HepG2 (cell line): ENCODE data around the gene NCR3LG1. TPM values are rescaled to one million over a fixed set of nuclear protein-coding genes. Genes with fewer than 3 reads are reported as not detected.

Source experiments
- ATAC-seq: fragments of 200-7000 bp; cut with Tn5 transposase; 3 replicates; pipeline ENCODE4 v1.9.1; 2020; ENCODE audit warnings: mild to moderate bottlenecking, moderate library complexity
- BruUV-seq: library from RNA; stranded (reverse); fragments of 400-500 nt; replicated peaks from 2 replicates; lab custom pipeline; 2021; lab: Mats Ljungman, UMichigan
- CTCF ChIA-PET: fragments of 300-600 bp; formaldehyde crosslinking; extraction: SDS; loops from one replicate; lab custom pipeline; 2021; ENCODE audit warnings: low total read pairs, inconsistent platforms, low intra/inter-chr PET ratio; lab: Yijun Ruan, JAX
- POLR2A ChIA-PET: fragments of 350-600 bp; sonication (Branson Sonifier 250); formaldehyde crosslinking; loops from one replicate; lab custom pipeline; 2020; ENCODE audit warnings: antibody characterized with exemption, inconsistent platforms; lab: Yijun Ruan, JAX
- DNase-seq: peaks from one replicate; pipeline ENCODE4 v3.0.0-alpha.2; 2015; ENCODE audit warnings: low spot score
- FAIRE-seq: peaks from 3 replicates; lab custom pipeline; 2011; peaks lifted over from hg19 to GRCh38; lab: Jason Lieb, UNC
- H2AFZ ChIP-seq: one replicate; pipeline ENCODE4 v1.6.1; 2011; ENCODE audit warnings: low read length, inconsistent platforms
- H3K27ac ChIP-seq: fragments of 300-600 bp; 3 replicates; pipeline ENCODE4 v1.8.0; 2011; ENCODE audit warnings: mixed run types, mild to moderate bottlenecking, mixed read lengths, low read length, inconsistent platforms; ENCODE audit not compliant: insufficient read depth; ENCODE audit errors: extremely low read length
- H3K27me3 ChIP-seq, 2 experiments: fragments of 200-600 bp in 1 of 2; 2 replicates in 1 of 2; 3 replicates in 1 of 2; pipeline versions ENCODE4 v1.6.0 to v1.8.0; 2011; ENCODE audit warnings: low read length in 2 of 2, mild to moderate bottlenecking in 2 of 2, moderate library complexity in 2 of 2, inconsistent platforms in 1 of 2; ENCODE audit not compliant: insufficient read depth in 2 of 2, control insufficient read depth in 1 of 2
- H3K36me3 ChIP-seq, 2 experiments: fragments of 200-600 bp in 1 of 2; replicated peaks in 1 of 2; 2 replicates in 1 of 2; 3 replicates in 1 of 2; pipeline versions ENCODE4 v1.5.1 to v1.8.0; 2011; ENCODE audit warnings: low read length in 2 of 2, inconsistent platforms in 1 of 2; ENCODE audit not compliant: insufficient read depth in 2 of 2, control insufficient read depth in 1 of 2
- H3K4me1 ChIP-seq: 2 replicates; pipeline ENCODE4 v1.5.1; 2012; ENCODE audit warnings: low read length, inconsistent platforms; ENCODE audit not compliant: insufficient read depth
- H3K4me2 ChIP-seq: 2 replicates; pipeline ENCODE4 v1.6.0; 2011; ENCODE audit warnings: low read depth, low read length, inconsistent platforms
- H3K4me3 ChIP-seq, 3 experiments: fragments of 200-600 bp in 1 of 3; sonication (generic), shearing (Covaris generic) in 1 of 3; replicated peaks in 1 of 3; 2 replicates each; pipeline ENCODE4 v1.5.1; 2011 to 2016; ENCODE audit warnings: low read length in 3 of 3, inconsistent platforms in 2 of 3, low read depth in 2 of 3, mild to moderate bottlenecking in 2 of 3, control low read depth in 1 of 3, mixed read lengths in 1 of 3; ENCODE audit not compliant: insufficient read depth in 1 of 3
- H3K79me2 ChIP-seq: one replicate; pipeline ENCODE4 v1.6.1; 2011; ENCODE audit warnings: low read length, inconsistent platforms; ENCODE audit not compliant: insufficient read depth
- H3K9ac ChIP-seq: 2 replicates; pipeline ENCODE4 v1.6.0; 2011; ENCODE audit warnings: mild to moderate bottlenecking, low read depth, low read length, inconsistent platforms; ENCODE audit not compliant: insufficient read depth
- H3K9me3 ChIP-seq: 2 replicates; pipeline ENCODE4 v1.5.1; 2012; ENCODE audit warnings: mild to moderate bottlenecking, low read length
- H4K20me1 ChIP-seq: 2 replicates; pipeline ENCODE4 v1.6.0; 2011; ENCODE audit warnings: inconsistent platforms, mild to moderate bottlenecking, low read length, moderate library complexity; ENCODE audit not compliant: insufficient read depth
- CCAR2 ChIP-seq: fragments of 200-400 bp; formaldehyde crosslinking; optimal IDR thresholded peaks from 2 replicates; pipeline ENCODE3; 2018; ENCODE audit warnings: low read depth, mild to moderate bottlenecking, low read length, moderate library complexity
- CENPT ChIP-seq: sonication (generic); formaldehyde crosslinking; IDR thresholded peaks from 2 replicates; pipeline ENCODE4 v1.8.0; 2022; ENCODE audit warnings: low read depth, mild to moderate bottlenecking, moderate library complexity, missing genetic modification reagents
- ERF ChIP-seq: IDR thresholded peaks from 2 replicates; pipeline ENCODE4 v1.6.1; 2018; ENCODE audit warnings: missing biosample characterization, missing genetic modification reagents
- FOSL2 ChIP-seq: sonication (generic); formaldehyde crosslinking; IDR thresholded peaks from 2 replicates; pipeline ENCODE4 v1.4.0; 2020; ENCODE audit warnings: missing genetic modification reagents
- HDAC2 ChIP-seq: sonication (generic); formaldehyde crosslinking; IDR thresholded peaks from 2 replicates; pipeline ENCODE4 v1.4.0; 2020; ENCODE audit warnings: missing genetic modification reagents
- MBD4 ChIP-seq: IDR thresholded peaks from 2 replicates; pipeline ENCODE4 v1.6.1; 2012; ENCODE audit warnings: low read length, inconsistent platforms, borderline replicate concordance
- NR2C2 ChIP-seq: sonication (generic); formaldehyde crosslinking; IDR thresholded peaks from 2 replicates; pipeline ENCODE4 v1.4.0; 2020; ENCODE audit warnings: missing genetic modification reagents, mild to moderate bottlenecking, moderate library complexity, borderline replicate concordance
- PHF8 ChIP-seq: sonication (generic); formaldehyde crosslinking; IDR thresholded peaks from 2 replicates; pipeline ENCODE4 v1.5.0; 2020; ENCODE audit warnings: missing genetic modification reagents
- RBM22 ChIP-seq: fragments of 200-400 bp; formaldehyde crosslinking; optimal IDR thresholded peaks from 2 replicates; pipeline ENCODE3; 2017; ENCODE audit warnings: mild to moderate bottlenecking, low read length, moderate library complexity
- ZBTB26 ChIP-seq: IDR thresholded peaks from 2 replicates; pipeline ENCODE4 v1.6.1; 2016; ENCODE audit warnings: missing compliant biosample characterization, missing genetic modification reagents, borderline replicate concordance
- ZMAT3 ChIP-seq: sonication (generic); formaldehyde crosslinking; conservative IDR thresholded peaks from 2 replicates; pipeline ENCODE4 v1.7.0; 2021; ENCODE audit warnings: missing genetic modification reagents
- ZNF207 ChIP-seq: fragments of 450-650 bp; IDR thresholded peaks from 2 replicates; pipeline ENCODE4 v1.6.1; 2016; ENCODE audit warnings: antibody characterized with exemption, borderline replicate concordance
- ZNF629 ChIP-seq: sonication (generic); formaldehyde crosslinking; conservative IDR thresholded peaks from 2 replicates; pipeline ENCODE4 v1.5.0; 2020; ENCODE audit warnings: missing genetic modification reagents
- ZNF644 ChIP-seq: IDR thresholded peaks from 2 replicates; pipeline ENCODE4 v1.6.1; 2016; ENCODE audit warnings: low read depth
- ZNF652 ChIP-seq: IDR thresholded peaks from 2 replicates; pipeline ENCODE4 v1.6.1; 2016; ENCODE audit warnings: low read depth, borderline replicate concordance
- ZNF7 ChIP-seq: IDR thresholded peaks from 2 replicates; pipeline ENCODE4 v1.6.1; 2016; ENCODE audit warnings: missing biosample characterization, missing genetic modification reagents
- ZNF75D ChIP-seq: sonication (generic); formaldehyde crosslinking; IDR thresholded peaks from 2 replicates; pipeline ENCODE4 v1.8.1; 2023; ENCODE audit warnings: missing genetic modification reagents, mild to moderate bottlenecking, borderline replicate concordance
- WGBS: methylation state at CpG from one replicate; pipeline ENCODE4 v1.1.6; 2017; ENCODE audit warnings: low lambda C conversion rate; 5-methylcytosine and 5-hydroxymethylcytosine counted together
- in situ Hi-C: cut with HindIII; loops from 2 replicates; pipeline ENCODE4 v1.10.0; 2017; ENCODE audit warnings: low pct_unique_long_range_greater_than_20kb; ENCODE audit not compliant: extremely low pct_ligation_motif_present
- intact Hi-C: fragments of 100-400 bp; cut with micrococcal nuclease; formaldehyde crosslinking; loops from one replicate; pipeline ENCODE4 v1.10.0; 2022; ENCODE audit not compliant: unreplicated experiment
- polyA plus RNA-seq, 8 experiments: library from polyadenylated mRNA; depleted of rRNA in 3 of 8; stranded (reverse) in 7 of 8; unstranded in 1 of 8; fragments of >200 nt; fragmentation: Illumina TruSeq in 4 of 8; extraction: Trizol in 4 of 8; gene quantifications; 2 replicates each; pipeline versions ENCODE4 v1.2.1 to v1.2.3, GENCODE V29; 2011 to 2016; ENCODE audit warnings: low read depth in 4 of 8, missing spikeins in 1 of 8, mixed read lengths in 1 of 8; ENCODE audit not compliant: insufficient read depth in 1 of 8
- total RNA-seq, 5 experiments: library from RNA; depleted of rRNA; stranded (reverse); fragments of >200 nt; fragmentation: Illumina TruSeq; extraction: Trizol; gene quantifications; 2 replicates each; pipeline ENCODE4 v1.2.3, GENCODE V29; 2016; ENCODE audit warnings: low read depth in 1 of 5

NCR3LG1 gene
- total and polyA plus RNA-seq, 2 of the 13 experiments (the other 11 are each of a cell fraction or from before 2014, with no cell fraction given) = 16.1 to 25.1 TPM

GRCh38 chr11:17414317-17414737 is 62.7 kb downstream of the NCR3LG1 start:
- ChIA-PET POLR2A (no interaction called here), CTCF (no interaction called here)
- FAIRE-seq = no peak
- Histone ChIP-seq H3K4me1 (peaks cover 10% of the 10 kb centered on the region), H4K20me1 (no peaks in the 10 kb centered on the region), H3K9ac (no peak overlapping the region), H3K4me2 (no peak overlapping the region), H2AFZ (no peak overlapping the region), H3K36me3 (no peaks in the 10 kb centered on the region), H3K79me2 (no peaks in the 10 kb centered on the region), H3K4me3 (no peak overlapping the region), H3K9me3 (no peaks in the 10 kb centered on the region), H3K27ac (no peak overlapping the region), H3K27me3 (peaks cover 0 to 7% of the 10 kb centered on the region in 2 experiments; a peak in 2 of 5 replicates)
- ATAC-seq = no peak
- in situ Hi-C loops = no loop called here
- TF ChIP-seq PHF8 (CRISPR knock-in tag) = no peak
- no peak for TF ChIP-seq ZBTB26 (CRISPR knock-in tag)
- TF ChIP-seq ZNF75D (CRISPR knock-in tag) = no peak
- no peak for TF ChIP-seq RBM22
- no peak for TF ChIP-seq ZMAT3 (CRISPR knock-in tag)
- no peak for TF ChIP-seq FOSL2 (CRISPR knock-in tag)
- TF ChIP-seq MBD4 = no peak
- no peak for TF ChIP-seq ZNF652 (CRISPR knock-in tag)
- no peak for TF ChIP-seq NR2C2 (CRISPR knock-in tag)
- no peak for TF ChIP-seq ZNF644
- TF ChIP-seq CCAR2 = no peak
- TF ChIP-seq CENPT (CRISPR knock-in tag) = no peak
- TF ChIP-seq ERF (CRISPR knock-in tag) = no peak
- TF ChIP-seq ZNF7 (CRISPR knock-in tag) = no peak
- no peak for TF ChIP-seq ZNF207
- no peak for TF ChIP-seq ZNF629
- TF ChIP-seq HDAC2 (CRISPR knock-in tag) = no peak
- WGBS = 45% methylated on average over 8 of the region's 8 CpGs
- no TSS peak for BruUV-seq
- intact Hi-C loops = no loop called here
- DNase-seq = no peak
